HG03280 (cell line): ENCODE data around the gene SAMD1.
"Not testable (repeated sequence)": the region's sequence is repeated elsewhere in the genome, so short reads cannot be mapped to it uniquely, and the experiment has no call there.

Experiments
- ATAC-seq: cut with Tn5 transposase; IDR thresholded peaks from one replicate; pipeline ENCODE4 v1.9.1; 2021; ENCODE audit warnings: mild to moderate bottlenecking, moderate library complexity; ENCODE audit not compliant: unreplicated experiment

SAMD1 gene

GRCh38 chr19:14061751-14062557, 28.6 kb downstream of the SAMD1 start, which contains the start of gene PALM3:
PALM3 (minus strand) TSS chr19:14062076; CDS start chr19:14061980, 96 bp downstream.
- no peak for ATAC-seq

- no peak for ATAC-seq
Measured at GRCh38 chr19:14061081-14061749, 29.3 kb downstream of the SAMD1 start.

GRCh38 chr19:14059652-14060155, 30.8 kb downstream of the SAMD1 start:
- ATAC-seq, result no peak

GRCh38 chr19:14059093-14059480, 31.5 kb downstream of the SAMD1 start:
- no peak for ATAC-seq

GRCh38 chr19:14058182-14059092, 32.1 kb downstream of the SAMD1 start:
- no peak for ATAC-seq

GRCh38 chr19:14056741-14057356, 33.7 kb downstream of the SAMD1 start:
- no peak for ATAC-seq

- no peak for ATAC-seq
Measured at GRCh38 chr19:14056069-14056666, 34.4 kb downstream of the SAMD1 start.

GRCh38 chr19:14055396-14055795, 35.2 kb downstream of the SAMD1 start:
- no peak for ATAC-seq

GRCh38 chr19:14054721-14055120, 35.8 kb downstream of the SAMD1 start:
- ATAC-seq, result no peak

- ATAC-seq, result no peak
Measured at GRCh38 chr19:14054099-14054498, 36.5 kb downstream of the SAMD1 start.

- ATAC-seq, result no peak
Measured at GRCh38 chr19:14053500-14053899, 37.1 kb downstream of the SAMD1 start.

GRCh38 chr19:14053032-14053431, 37.5 kb downstream of the SAMD1 start:
- no peak for ATAC-seq

GRCh38 chr19:14052470-14052869, 38.1 kb downstream of the SAMD1 start:
- ATAC-seq, result no peak

GRCh38 chr19:14051980-14052379, 38.6 kb downstream of the SAMD1 start:
- no peak for ATAC-seq

GRCh38 chr19:14050961-14051360, 39.6 kb downstream of the SAMD1 start:
- ATAC-seq, result not testable (repeated sequence)

- ATAC-seq, result no peak
Measured at GRCh38 chr19:14050512-14050911, 40.0 kb downstream of the SAMD1 start.

- no peak for ATAC-seq
Measured at GRCh38 chr19:14048443-14049153, 42.0 kb downstream of the SAMD1 start.

GRCh38 chr19:14047866-14048265, 42.7 kb downstream of the SAMD1 start:
- ATAC-seq, result not testable (repeated sequence)
